ENCODE data around the gene SDS.

Gene SDS

DNA sequence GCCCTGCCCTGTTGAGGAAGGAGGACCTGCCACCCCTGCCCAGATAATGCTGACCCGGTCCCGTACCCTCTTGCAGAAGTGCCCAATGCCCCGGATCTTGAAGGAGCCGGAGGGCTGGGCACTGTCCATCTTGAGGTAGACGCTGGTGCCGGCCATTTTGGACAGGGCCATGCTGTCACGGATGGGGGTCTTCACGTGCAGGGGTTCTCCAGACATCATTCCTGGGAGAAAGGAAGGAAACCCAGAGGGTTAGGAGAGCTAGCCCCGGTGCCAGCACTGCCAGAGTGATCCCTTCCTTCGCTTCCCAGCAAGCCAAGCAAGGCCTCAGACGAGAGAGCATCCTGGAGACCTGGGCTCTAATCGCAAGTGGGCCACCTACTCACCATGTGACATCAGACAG lies 4.2 kb downstream of the SDS start:
- no peak for DNase-seq
- WGBS (ENCODE audit: insufficient coverage), result 94% methylated on average over 9 of the region's 12 CpGs
- ChIA-PET CTCF (no interaction called here), POLR2A (no interaction called here)
- no peaks in the 10 kb centered on the region for H3K9me3 ChIP-seq (ENCODE audit: control extremely low read depth in 1 of 5, control insufficient read depth in 4 of 5, insufficient read depth in 2 of 5, low read depth in 1 of 5, low read length in 4 of 5)
- no peak overlapping the region for H3K27ac ChIP-seq (ENCODE audit: insufficient read depth in 1 of 2, low read depth in 1 of 2, low read length in 2 of 2, poor library complexity in 1 of 2, severe bottlenecking in 2 of 2)
- H3K27me3 ChIP-seq (replicated peaks in 2 of 5; ENCODE audit: control insufficient read depth in 4 of 5, insufficient read depth in 5 of 5, low read length in 4 of 5), result peaks cover 0 to 4% (median 0%) of the 10 kb centered on the region in 5 experiments
- no peaks in the 10 kb centered on the region for H3K36me3 ChIP-seq (ENCODE audit: control insufficient read depth in 4 of 4, insufficient read depth in 4 of 4, low read length in 3 of 4)
- H3K4me3 ChIP-seq (ENCODE audit: control insufficient read depth in 1 of 7, extremely low read depth in 1 of 7, insufficient read depth in 4 of 7, low read depth in 2 of 7, low read length in 6 of 7), result no peak overlapping the region
- H3K4me1 ChIP-seq (ENCODE audit: control extremely low read depth in 1 of 4, control insufficient read depth in 4 of 4, insufficient read depth in 4 of 4, low read length in 3 of 4), result peaks cover 0 to 19% (median 17%) of the 10 kb centered on the region in 4 experiments

DNA sequence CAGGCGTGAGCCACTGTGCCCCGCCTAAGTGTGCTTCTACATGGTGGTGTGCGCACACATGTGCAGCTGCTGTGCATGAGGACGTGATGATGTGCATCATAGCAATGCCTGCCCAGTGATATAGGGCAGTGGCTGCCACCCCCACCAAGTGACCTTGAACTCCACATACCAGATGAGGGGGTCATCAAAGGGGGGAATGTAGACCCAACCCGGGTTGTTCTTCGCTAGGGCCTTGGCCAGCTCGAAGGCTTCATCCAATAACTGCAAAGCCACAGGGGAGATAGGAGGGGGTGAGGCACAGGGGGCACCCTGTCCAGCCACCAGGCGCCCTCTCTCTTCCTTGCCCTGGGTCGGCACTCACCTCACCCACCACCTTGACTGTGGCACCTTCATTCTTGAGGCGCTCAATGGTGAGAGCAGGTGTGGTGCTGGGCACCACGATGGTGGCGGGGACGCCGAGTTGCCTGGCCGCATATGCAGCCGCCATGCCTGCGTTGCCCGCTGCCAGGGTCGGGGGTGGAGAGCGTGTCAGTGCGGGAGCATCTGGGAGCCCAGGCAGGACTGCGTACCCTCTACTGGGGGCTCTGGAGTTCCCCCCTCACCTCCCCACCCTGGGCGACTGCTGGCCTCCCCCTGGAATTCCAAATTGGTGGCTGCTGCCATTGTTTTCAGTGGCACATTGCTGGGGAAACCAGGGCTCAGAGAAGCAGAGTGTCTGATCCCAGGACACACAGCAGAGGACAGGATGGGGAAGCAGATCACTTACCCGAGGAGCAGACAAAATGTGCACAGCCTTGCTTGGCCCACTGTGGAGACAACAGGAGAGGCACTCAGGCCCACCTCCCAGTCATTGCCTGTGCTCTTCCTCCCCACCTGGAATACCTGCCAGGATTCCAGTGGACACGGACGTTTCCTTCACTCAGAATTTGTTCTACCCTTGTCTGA lies 5.1 kb downstream of the SDS start:
- no peak for DNase-seq
- H3K4me3 ChIP-seq (ENCODE audit: control insufficient read depth in 1 of 7, extremely low read depth in 1 of 7, insufficient read depth in 4 of 7, low read depth in 2 of 7, low read length in 6 of 7), result no peak overlapping the region
- H3K27ac ChIP-seq (ENCODE audit: insufficient read depth in 1 of 2, low read depth in 1 of 2, low read length in 2 of 2, poor library complexity in 1 of 2, severe bottlenecking in 2 of 2), result no peak overlapping the region
- POLR2A ChIA-PET, result no interaction called here
- H3K27me3 ChIP-seq (replicated peaks in 2 of 5; ENCODE audit: control insufficient read depth in 4 of 5, insufficient read depth in 5 of 5, low read length in 4 of 5), result peaks cover 0 to 4% (median 0%) of the 10 kb centered on the region in 5 experiments
- H3K4me1 ChIP-seq (ENCODE audit: control extremely low read depth in 1 of 4, control insufficient read depth in 4 of 4, insufficient read depth in 4 of 4, low read length in 3 of 4), result peaks cover 0 to 12% (median 11%) of the 10 kb centered on the region in 4 experiments
- H3K36me3 ChIP-seq (ENCODE audit: control insufficient read depth in 4 of 4, insufficient read depth in 4 of 4, low read length in 3 of 4), result no peaks in the 10 kb centered on the region
- no peaks in the 10 kb centered on the region for H3K9me3 ChIP-seq (ENCODE audit: control extremely low read depth in 1 of 5, control insufficient read depth in 4 of 5, insufficient read depth in 2 of 5, low read depth in 1 of 5, low read length in 4 of 5)
- 97% methylated on average over 20 of the region's 26 CpGs for WGBS (ENCODE audit: insufficient coverage)
- CTCF ChIA-PET, result no interaction called here

DNA sequence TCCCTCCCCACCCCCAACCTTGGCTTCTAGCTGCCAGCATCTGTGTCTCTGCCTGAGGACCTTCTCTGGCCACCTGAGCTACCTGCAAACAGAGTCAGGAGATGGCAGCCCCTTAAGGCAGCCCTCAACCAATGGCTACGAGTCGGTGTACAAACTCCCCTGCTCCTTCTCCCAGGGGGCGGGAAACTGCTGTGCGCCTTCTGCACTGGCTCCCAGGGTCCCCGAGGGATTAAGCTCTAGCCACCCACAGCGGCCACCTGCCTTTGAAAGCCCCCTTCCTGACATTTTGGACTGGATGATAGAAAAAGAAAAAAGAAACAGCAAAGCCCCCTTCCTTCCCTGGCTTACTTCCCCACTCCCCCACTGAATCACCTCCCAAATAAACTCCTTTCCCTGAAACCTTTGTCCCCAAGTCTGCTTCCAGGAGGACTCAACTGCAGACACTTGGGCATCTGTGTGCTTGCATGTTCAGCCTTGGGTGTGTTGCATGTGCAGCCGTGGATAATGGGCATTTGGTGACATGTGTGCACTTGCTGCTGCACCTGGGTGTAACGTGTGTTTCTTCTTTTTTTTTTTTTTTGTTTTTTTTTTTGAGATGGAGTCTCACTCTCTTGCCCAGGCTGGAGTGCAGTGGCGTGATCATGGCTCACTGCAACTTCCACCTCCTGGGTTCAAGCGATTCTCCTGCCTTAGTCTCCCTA lies 6.0 kb downstream of the SDS start:
- H3K27me3 ChIP-seq (replicated peaks in 2 of 5; ENCODE audit: control insufficient read depth in 4 of 5, insufficient read depth in 5 of 5, low read length in 4 of 5), result peaks cover 0 to 4% (median 0%) of the 10 kb centered on the region in 5 experiments
- no peak overlapping the region for H3K27ac ChIP-seq (ENCODE audit: insufficient read depth in 1 of 2, low read depth in 1 of 2, low read length in 2 of 2, poor library complexity in 1 of 2, severe bottlenecking in 2 of 2)
- peaks cover 0 to 2% (median 2%) of the 10 kb centered on the region in 4 experiments for H3K4me1 ChIP-seq (ENCODE audit: control extremely low read depth in 1 of 4, control insufficient read depth in 4 of 4, insufficient read depth in 4 of 4, low read length in 3 of 4)
- H3K9me3 ChIP-seq (ENCODE audit: control extremely low read depth in 1 of 5, control insufficient read depth in 4 of 5, insufficient read depth in 2 of 5, low read depth in 1 of 5, low read length in 4 of 5), result no peaks in the 10 kb centered on the region
- DNase-seq, result no peak
- no peaks in the 10 kb centered on the region for H3K36me3 ChIP-seq (ENCODE audit: control insufficient read depth in 4 of 4, insufficient read depth in 4 of 4, low read length in 3 of 4)
- CTCF ChIA-PET, result no interaction called here
- POLR2A ChIA-PET, result no interaction called here
- 75% methylated on average over 2 of the region's 10 CpGs for WGBS (ENCODE audit: insufficient coverage)
- no peak overlapping the region for H3K4me3 ChIP-seq (ENCODE audit: control insufficient read depth in 1 of 7, extremely low read depth in 1 of 7, insufficient read depth in 4 of 7, low read depth in 2 of 7, low read length in 6 of 7)

DNA sequence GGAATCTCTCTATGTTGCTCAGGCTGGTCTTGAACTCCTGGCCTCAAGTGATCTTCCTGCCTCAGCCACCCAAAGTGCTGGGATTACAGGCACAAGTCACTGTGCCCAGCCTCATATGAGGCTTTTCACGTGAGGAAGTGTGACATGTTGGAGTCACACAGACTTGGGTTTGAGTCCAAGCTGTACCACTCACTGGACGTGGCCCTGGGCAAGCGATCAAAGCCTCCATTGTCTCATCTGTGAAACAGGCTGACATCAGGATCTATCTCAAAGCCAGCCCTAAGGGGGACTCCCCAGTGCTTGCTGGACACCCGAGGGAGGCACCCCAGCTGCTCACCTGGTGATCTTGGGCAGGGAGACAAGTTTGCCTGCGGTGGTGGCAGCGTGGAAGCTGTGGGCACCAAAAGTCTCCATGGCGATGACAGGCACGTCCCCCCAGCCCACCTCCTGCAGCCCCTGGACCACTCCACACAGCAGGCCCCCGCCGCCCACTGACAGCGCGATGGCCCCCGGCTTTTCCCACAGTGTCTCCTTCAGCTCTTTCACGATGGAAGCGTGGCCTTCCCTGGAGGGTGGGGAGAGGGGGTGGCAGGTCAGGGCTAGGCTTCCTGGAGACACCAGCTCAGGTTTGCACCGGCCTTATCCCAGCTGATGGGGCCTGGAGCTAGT lies 6.7 kb downstream of the SDS start:
- no peak overlapping the region for H3K4me3 ChIP-seq (ENCODE audit: control insufficient read depth in 1 of 7, extremely low read depth in 1 of 7, insufficient read depth in 4 of 7, low read depth in 2 of 7, low read length in 6 of 7)
- DNase-seq, result no peak
- no peaks in the 10 kb centered on the region for H3K4me1 ChIP-seq (ENCODE audit: control extremely low read depth in 1 of 4, control insufficient read depth in 4 of 4, insufficient read depth in 4 of 4, low read length in 3 of 4)
- H3K27ac ChIP-seq (ENCODE audit: insufficient read depth in 1 of 2, low read depth in 1 of 2, low read length in 2 of 2, poor library complexity in 1 of 2, severe bottlenecking in 2 of 2), result no peak overlapping the region
- peaks cover 0 to 4% (median 0%) of the 10 kb centered on the region in 5 experiments for H3K27me3 ChIP-seq (replicated peaks in 2 of 5; ENCODE audit: control insufficient read depth in 4 of 5, insufficient read depth in 5 of 5, low read length in 4 of 5)
- no peaks in the 10 kb centered on the region for H3K36me3 ChIP-seq (ENCODE audit: control insufficient read depth in 4 of 4, insufficient read depth in 4 of 4, low read length in 3 of 4)
- CTCF ChIA-PET, result no interaction called here
- WGBS (ENCODE audit: insufficient coverage), result 79% methylated on average over 9 of the region's 16 CpGs
- no peaks in the 10 kb centered on the region for H3K9me3 ChIP-seq (ENCODE audit: control extremely low read depth in 1 of 5, control insufficient read depth in 4 of 5, insufficient read depth in 2 of 5, low read depth in 1 of 5, low read length in 4 of 5)
- POLR2A ChIA-PET, result no interaction called here

DNA sequence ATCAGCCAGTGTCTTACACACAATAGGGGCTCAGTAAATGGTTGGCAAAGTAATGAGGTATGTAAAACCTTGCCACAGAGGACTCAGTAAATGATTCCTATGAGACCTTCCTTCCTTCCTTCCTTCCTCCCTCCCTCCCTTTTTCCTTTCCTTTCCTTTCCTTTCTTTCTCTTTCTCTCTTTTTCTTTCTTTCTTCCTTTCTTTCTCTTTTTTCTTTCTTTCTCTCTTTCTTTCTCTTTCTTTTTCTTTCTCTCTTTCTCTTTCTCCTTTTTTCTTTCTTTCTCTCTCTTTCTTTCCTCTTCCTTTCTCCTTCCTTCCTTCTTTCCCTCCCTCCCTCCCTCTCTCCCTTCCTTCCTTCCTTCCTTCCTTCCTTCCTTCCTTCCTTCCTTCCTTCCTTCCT lies 7.5 kb downstream of the SDS start:
- Histone ChIP-seq H3K27ac (ENCODE audit: insufficient read depth in 1 of 2, low read depth in 1 of 2, low read length in 2 of 2, poor library complexity in 1 of 2, severe bottlenecking in 2 of 2) (no peak overlapping the region), H3K9me3 (ENCODE audit: control extremely low read depth in 1 of 5, control insufficient read depth in 4 of 5, insufficient read depth in 2 of 5, low read depth in 1 of 5, low read length in 4 of 5) (no peaks in the 10 kb centered on the region), H3K27me3 (replicated peaks in 2 of 5; ENCODE audit: control insufficient read depth in 4 of 5, insufficient read depth in 5 of 5, low read length in 4 of 5) (peaks cover 0 to 4% (median 0%) of the 10 kb centered on the region in 5 experiments), H3K36me3 (ENCODE audit: control insufficient read depth in 4 of 4, insufficient read depth in 4 of 4, low read length in 3 of 4) (no peaks in the 10 kb centered on the region), H3K4me1 (ENCODE audit: control extremely low read depth in 1 of 4, control insufficient read depth in 4 of 4, insufficient read depth in 4 of 4, low read length in 3 of 4) (no peaks in the 10 kb centered on the region), H3K4me3 (ENCODE audit: control insufficient read depth in 1 of 7, extremely low read depth in 1 of 7, insufficient read depth in 4 of 7, low read depth in 2 of 7, low read length in 6 of 7) (no peak overlapping the region)
- ChIA-PET CTCF (no interaction called here), POLR2A (no interaction called here)
- no peak for DNase-seq

DNA sequence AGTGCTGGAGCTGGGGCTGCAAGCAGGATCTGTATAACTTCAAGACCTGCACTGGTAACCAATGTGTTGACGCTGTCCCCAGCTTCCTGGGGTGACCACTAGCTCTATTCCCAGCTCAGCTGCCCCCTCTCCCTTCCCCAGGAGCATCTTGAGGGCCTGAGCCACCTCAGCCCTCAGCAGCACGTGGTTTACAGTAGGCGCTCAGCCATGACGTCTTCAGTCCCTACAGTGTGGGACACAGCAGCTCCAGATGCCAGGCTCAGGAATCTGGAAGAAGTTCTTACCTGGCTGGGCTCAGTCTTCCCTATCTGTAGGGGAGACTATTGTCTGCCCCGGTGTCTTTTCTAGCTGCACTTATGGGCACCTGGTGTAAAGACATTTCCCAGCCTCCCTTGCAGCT lies 8.6 kb downstream of the SDS start:
- no peak overlapping the region for H3K4me3 ChIP-seq (ENCODE audit: control insufficient read depth in 1 of 7, extremely low read depth in 1 of 7, insufficient read depth in 4 of 7, low read depth in 2 of 7, low read length in 6 of 7)

More for the DNA sequence above, 8.6 kb downstream of the SDS start:
- 64% methylated on average over 4 of the region's 5 CpGs for WGBS (ENCODE audit: insufficient coverage)
- peaks cover 0 to 9% (median 2%) of the 10 kb centered on the region in 4 experiments for H3K36me3 ChIP-seq (ENCODE audit: control insufficient read depth in 4 of 4, insufficient read depth in 4 of 4, low read length in 3 of 4)
- no peaks in the 10 kb centered on the region for H3K9me3 ChIP-seq (ENCODE audit: control extremely low read depth in 1 of 5, control insufficient read depth in 4 of 5, insufficient read depth in 2 of 5, low read depth in 1 of 5, low read length in 4 of 5)
- H3K27me3 ChIP-seq (replicated peaks in 2 of 5; ENCODE audit: control insufficient read depth in 4 of 5, insufficient read depth in 5 of 5, low read length in 4 of 5), result peaks cover 0 to 4% (median 0%) of the 10 kb centered on the region in 5 experiments
- DNase-seq, result no peak
- ChIA-PET POLR2A (no interaction called here), CTCF (interaction anchor here (0.7 kb wide), 1 partner anchor 30 kb away, joined by 3 read pairs; no protein-coding TSS in a partner anchor)
- no peaks in the 10 kb centered on the region for H3K4me1 ChIP-seq (ENCODE audit: control extremely low read depth in 1 of 4, control insufficient read depth in 4 of 4, insufficient read depth in 4 of 4, low read length in 3 of 4)
- no peak overlapping the region for H3K27ac ChIP-seq (ENCODE audit: insufficient read depth in 1 of 2, low read depth in 1 of 2, low read length in 2 of 2, poor library complexity in 1 of 2, severe bottlenecking in 2 of 2)
